ENCODE results near the gene PLCE1.
"Not testable (repeated sequence)": the region's sequence is repeated elsewhere in the genome, so short reads cannot be mapped to it uniquely, and the experiment has no call there.

The PLCE1 gene

DNA sequence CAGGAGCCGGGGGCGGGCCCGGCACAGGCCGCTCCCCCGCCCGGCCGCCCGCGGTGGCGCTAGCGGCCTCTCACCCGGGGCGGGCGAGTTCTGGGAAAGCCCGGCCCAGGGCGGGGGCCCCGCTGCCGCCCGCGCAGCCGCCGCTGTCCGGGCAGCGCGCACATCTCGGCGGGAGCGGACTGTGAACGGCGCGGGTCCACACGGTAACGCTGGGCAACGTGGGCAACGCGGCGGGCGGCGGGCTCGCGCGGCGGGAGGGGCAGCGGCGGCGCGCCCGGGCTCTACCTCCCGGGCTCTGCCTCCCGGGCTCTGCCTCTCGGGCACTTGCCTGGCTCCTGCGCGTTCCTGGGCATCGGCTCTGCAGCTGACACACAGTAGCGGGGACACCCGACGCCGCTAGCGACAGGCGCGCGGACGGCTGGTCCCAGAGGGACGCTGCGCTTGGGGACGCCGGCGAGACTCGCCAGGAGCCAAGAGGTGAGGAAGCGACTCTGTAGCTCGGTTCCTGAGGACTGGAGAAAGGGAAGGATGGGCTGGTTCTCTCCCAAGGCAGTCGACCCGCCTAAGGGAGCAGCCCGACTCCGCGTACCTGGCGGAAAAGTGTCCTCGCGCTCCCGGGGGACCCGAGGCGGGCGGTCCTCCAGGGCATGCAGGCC, at the start of gene PLCE1:
Gene PLCE1, plus strand, starts transcription at position 150 of the 656 bp plus-strand sequence. CDS start 37,116 bp downstream, outside the sequence.
- DNase-seq (ENCODE audit: low read depth in 2 of 2): no peak

DNA sequence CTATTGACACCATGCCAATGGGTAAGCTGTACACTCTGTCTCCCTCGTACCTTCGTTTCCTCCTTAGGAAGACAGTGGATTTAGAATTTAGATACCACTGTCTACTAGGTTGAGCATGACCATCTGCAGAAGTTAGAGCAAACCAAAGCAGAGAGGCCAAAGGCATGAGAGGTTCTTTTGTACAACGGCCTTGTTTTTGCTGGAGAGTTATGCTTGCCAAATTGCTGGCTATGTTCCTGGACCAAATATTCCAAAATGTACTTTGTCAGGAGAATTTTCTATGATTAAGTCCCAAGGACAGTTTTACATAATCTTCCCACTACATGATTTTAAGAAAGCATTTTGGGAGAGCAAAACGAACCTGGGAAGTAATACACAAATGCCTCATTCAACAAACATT, 47.9 kb upstream of the PLCE1 start:
- no peak for DNase-seq (ENCODE audit: low read depth in 2 of 2)

DNA sequence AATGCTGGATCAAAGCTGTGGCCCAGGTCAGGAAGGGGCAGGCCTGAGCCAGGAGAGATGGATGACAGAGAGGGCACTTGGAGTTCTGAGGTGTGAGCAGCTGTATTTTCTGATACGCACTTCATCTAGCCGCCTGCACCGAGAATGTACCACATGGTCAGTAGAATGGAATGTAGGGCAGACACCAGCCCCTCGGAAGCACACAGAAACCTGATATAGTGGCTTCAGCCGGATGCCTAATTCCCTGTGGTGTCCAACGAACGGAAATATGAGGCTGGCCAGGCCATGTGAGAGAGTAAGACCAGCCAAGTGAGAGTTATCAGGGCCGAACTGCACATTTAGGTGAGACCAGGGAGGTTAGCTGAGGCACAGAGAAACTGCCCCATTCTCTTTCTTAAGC, 46.7 kb upstream of the PLCE1 start:
- no peak for DNase-seq (ENCODE audit: low read depth in 2 of 2)

DNA sequence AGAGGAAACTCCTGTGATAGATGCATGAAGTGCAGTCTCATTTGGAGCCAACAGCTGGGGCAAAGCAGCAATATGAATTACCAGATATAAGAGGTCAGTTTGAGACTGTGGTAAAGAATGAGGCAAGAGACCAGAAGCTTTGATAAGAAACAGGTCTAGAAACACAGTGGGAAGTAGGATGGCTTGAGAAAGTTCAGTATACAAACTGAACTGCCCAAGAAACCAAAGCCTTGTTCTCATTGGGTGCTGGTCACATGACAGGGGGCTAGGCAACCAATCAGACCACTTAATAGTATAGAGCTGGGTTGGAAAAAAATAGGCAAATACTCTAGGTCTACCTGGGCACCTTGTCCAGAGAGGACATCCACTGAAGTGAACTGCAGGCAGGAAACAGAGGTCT, 46.2 kb upstream of the PLCE1 start:
- DNase-seq (ENCODE audit: low read depth in 2 of 2): no peak

DNA sequence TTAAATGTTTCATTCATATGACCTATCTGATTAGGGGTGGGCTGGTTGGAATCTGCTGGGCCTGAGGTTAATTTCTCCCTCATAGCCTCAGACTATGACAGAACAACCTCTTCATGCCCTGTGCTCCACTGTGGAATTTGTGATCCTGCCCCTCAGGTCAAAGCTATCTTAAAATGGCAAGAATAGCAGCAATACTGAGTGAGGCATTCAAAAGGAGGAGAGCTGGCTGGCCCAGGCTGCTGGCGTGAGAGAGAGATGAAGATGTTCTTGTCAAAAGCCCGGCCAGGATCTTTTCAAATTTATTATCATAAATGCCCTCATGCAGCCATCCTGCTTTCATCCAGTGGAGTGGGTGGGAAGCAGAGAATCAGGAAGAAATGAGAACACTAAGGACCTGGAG, 41.8 kb upstream of the PLCE1 start:
- DNase-seq (ENCODE audit: low read depth in 2 of 2): no peak

DNA sequence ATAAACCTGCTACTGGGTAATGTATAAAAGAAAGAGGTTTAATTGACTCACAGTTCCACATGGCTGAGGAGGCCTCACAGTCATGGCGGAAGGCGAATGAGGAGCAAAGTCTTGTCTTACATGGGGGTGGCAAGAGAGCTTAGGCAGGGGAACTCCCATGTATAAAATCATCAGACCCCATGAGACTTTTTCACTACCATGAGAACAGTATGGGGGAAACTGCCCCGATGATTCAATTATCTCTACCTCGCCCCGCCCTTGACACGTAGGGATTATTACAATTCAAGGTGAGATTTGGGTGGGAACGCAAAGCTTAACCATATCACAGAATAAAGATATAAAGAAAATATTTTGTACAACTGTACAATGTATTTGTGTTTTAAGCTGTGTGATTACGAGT, 39.4 kb upstream of the PLCE1 start:
- no peak for DNase-seq (ENCODE audit: low read depth in 2 of 2)

DNA sequence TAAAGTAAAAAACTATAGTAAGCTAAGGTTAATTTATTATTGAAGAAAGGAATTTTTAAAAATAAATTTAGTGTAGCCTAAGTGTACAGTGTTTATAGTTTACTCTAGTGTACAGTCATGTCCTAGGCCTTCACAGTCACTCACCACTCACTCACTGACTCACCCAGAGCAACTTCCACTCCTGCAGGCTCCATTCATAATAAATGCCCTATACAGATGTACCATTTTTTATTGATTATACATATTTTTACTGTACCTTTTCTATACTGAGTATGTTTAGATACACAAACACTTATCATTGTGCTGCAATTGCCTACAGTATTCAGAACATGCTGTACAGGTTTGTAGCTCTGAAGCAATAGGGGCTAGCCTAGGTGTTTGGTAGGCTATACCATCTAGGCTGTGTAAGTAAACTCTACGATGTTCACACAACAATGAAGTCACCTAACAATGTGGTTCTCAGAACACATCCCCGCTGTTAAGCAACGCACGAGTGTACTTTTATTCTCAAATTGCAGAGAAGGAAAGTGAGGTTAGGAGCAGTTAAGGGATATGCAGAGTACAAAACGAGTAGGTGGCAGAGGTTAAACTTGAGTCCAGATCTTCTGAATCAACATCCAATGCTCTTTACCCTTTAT, 38.9 kb upstream of the PLCE1 start:
- no peak for DNase-seq (ENCODE audit: low read depth in 2 of 2)

DNA sequence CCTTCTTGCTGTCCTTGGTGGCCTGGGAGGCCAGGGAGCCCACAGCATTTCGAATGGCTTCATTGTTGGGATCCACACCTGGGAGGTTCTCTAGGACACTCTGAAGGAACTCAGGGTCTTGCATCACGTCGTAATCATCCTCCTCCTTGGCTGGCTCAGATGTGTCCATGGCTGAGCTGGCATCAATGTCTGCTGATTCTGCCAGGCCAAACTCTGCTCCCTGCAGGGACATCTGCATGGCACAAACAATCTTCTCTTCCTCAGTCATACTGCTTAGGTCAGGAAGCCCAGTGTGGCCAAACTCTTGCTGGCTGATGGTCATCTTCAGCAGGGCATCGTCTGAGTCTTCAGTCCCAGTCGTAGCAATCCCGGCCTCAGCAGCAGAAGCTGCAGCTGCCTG, 34.9 kb upstream of the PLCE1 start:
- no peak for DNase-seq (ENCODE audit: low read depth in 2 of 2)

DNA sequence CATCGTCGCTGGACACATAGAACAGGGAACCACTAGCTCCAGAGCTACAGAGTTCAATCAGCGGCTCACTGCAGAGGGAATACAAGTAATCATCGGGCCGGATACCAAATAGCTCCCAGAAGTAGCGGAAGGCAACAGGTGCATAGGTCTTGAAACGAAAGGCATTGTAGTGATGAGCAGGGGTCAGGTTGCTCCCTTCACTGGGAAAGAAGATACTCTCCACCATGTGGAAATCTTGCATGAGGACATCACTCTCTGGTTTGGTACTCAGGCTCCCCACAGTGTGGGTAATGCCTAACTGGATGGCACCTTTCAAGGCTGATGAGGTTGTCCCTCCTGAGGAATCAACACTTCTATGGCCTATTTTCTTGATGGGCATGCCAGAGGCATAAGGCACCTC, 32.7 kb upstream of the PLCE1 start:
- not testable (repeated sequence) for DNase-seq (ENCODE audit: low read depth in 2 of 2)

DNA sequence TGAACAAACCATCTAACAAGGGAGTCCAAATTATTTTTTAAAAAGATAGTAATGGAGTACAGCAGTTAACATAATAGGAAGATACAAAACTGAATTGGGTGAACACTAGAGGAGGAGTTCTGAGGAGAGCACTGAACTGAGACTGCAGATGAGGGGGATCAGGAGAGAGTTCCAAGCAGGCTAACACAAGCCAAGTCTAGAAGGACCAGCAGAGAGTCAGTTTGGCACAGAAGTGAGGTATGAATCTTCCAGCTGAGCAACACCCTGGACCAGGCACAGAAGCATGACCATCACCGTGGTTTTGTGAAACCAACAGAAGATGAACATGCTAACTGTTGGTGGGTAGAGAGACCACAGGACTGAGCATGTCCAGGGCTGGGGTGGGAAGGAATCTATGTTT, 30.8 kb upstream of the PLCE1 start:
- DNase-seq (ENCODE audit: low read depth in 2 of 2): no peak

DNA sequence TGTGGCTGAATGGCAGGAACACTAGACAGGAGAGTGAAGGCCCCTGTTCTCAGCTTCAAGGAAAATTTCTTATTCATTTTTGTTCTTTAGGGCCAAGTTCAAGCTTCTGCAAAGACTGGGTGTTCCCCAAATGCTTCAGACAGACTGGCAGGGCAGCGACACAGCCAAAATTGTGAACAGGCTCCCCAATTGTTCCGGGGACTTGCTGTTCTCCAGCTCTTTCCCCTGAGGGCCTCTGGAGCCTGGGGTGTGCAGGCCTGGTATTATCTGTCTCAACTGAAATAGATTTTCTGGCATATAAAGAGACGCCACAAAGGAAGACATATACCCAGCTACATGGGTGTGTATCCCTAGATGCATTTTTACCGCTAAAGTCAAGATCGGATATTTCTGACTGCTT, 30.3 kb upstream of the PLCE1 start:
- DNase-seq (ENCODE audit: low read depth in 2 of 2): no peak

DNA sequence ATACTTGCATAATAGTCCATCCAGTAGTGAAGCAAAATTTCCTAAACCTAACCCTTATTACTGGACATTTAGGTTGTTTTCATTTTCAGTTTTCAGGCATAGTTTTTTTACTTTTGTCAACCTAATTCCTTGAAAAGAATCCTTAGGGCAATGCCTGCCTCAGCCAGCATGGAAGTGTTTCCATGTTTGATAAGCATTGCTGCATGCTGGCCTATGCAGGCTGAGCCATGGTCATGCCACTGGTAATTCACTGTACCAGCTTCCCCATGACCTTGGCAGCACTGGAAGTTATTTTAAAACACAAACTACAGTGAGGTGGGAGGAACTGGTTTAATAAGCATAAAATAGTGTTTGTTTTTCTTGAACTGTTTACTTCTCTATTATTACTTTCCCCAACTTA, 27.8 kb upstream of the PLCE1 start:
- no peak for DNase-seq (ENCODE audit: low read depth in 2 of 2)

DNA sequence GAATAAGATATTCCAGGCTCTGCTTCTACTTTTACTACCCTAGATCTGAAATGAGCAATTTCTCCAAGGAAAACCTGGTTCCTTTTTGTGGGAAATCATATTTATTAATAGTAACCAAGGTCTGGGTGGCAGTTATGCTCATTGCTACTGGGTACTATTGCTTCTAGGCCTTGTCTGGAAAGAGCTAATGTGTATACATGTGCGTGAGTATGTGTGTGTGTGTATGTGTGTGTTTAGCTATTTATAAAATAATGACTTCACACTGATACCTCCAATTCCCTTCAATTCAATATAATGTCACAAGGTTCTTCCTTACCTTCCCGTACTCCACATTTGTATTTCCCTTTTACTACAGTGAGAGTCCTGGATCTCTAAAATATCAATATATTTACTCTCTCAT, 26.0 kb upstream of the PLCE1 start:
- no peak for DNase-seq (ENCODE audit: low read depth in 2 of 2)

DNA sequence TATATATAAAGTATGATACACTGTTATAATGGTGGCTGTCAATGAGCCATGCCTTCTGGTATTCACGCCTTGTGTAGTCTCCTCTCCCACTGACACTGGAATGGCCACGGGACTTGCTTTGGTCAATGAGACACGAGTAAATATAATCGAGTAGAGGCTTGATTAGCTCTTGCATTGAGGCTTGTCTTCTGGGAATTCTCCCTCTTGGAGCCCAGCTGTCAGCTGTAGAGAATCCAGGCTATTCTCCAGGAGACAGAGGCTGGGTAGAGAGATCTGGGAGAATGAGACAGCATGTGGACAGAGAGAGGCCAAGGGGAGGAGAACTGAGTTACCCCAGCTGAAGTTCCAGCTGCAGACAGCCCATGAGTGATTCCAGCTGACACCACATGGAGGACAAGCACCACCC, 25.2 kb upstream of the PLCE1 start:
- DNase-seq (ENCODE audit: low read depth in 2 of 2): no peak

DNA sequence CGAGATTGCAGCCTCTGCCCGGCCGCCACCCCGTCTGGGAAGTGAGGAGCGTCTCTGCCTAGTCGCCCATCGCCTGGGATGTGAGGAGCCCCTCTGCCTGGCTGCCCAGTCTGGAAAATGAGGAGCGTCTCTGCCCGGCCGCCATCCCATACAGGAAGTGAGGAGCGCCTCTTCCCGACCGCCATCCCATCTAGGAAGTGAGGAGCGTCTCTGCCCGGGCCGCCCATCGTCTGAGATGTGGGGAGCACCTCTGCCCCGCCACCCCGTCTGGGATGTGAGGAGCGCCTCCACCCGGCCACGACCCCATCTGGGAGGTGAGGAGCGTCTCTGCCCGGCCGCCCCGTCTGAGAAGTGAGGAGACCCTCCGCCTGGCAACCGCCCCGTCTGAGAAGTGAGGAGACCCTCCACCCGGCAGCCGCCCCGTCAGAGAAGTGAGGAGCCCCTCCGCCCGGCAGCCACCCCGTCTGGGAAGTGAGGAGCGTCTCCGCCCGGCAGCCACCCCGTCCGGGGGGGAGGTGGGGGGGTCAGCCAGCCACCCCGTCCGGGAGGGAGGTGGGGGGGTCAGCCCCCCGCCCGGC, 23.2 kb upstream of the PLCE1 start:
- DNase-seq (ENCODE audit: low read depth in 2 of 2): not testable (repeated sequence)

DNA sequence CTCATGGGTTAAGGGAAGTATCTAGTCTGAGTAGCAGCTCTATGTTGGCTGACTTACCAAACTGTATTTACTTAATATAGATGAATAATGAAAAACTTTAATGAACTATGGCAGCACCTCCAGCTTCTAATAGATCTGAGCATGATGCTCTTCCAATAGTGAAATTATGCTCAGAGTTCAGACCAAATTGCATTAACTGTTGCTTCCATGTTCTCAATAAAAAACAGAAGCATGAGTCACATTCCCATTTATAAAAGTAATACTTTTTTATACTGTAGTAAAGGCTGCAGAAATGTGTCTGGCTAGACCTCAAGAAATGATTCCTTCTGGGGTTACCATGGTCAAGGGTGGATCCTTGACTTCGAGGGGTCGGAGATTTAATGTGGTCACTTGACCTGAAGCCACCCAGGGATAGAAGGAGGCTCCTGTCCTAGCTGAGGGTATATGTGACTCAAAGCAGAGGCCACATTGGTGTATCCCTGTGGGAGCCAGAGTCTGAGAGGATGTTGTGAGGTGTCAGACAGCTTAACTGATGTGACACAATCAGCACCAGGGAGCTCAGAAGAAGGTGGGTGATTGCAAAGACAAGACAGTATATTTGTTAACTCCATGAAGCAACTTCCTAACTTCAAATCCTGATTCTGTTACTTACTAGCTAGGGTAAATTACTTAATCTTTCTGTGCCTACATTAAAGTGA, 19.8 kb upstream of the PLCE1 start:
- no peak for DNase-seq (ENCODE audit: low read depth in 2 of 2)

DNA sequence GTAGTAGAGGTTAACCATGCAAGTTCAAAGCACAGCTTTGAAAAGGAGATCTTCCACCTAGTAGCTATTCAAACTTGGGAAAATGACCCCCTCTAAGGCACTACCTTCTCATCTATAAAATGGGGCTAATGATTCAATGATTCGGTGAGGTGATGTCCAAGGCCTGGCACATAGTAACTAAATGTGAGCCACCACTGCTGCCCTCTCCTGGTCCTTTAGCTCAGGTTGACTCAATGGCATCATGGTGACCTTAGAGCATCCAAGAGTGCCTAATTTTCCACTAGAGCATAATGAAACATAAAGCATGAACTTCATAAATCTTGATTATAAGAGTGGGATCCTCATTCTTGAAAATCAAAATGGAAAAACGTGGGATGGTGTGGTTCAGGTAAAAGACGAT, 16.3 kb upstream of the PLCE1 start:
- no peak for DNase-seq (ENCODE audit: low read depth in 2 of 2)

DNA sequence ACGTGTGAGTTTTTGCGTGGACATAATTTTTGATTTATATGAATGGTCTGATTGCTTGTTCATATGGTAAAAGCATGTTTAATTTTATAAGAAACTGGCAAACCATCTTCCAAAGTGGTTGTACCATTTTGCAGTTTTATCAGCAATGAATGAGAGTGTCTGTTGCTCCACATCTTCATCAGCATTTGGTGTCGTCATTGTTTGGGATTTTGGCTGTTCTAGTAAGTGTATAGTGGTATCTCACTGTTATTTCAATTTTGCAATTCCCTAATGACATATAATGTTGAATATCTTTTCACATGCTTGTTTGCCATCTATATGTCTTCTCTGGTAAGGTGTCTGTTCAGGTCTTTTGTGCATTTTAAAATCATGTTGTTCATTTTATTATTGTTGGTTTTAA, 13.2 kb upstream of the PLCE1 start:
- DNase-seq (ENCODE audit: low read depth in 2 of 2): no peak

DNA sequence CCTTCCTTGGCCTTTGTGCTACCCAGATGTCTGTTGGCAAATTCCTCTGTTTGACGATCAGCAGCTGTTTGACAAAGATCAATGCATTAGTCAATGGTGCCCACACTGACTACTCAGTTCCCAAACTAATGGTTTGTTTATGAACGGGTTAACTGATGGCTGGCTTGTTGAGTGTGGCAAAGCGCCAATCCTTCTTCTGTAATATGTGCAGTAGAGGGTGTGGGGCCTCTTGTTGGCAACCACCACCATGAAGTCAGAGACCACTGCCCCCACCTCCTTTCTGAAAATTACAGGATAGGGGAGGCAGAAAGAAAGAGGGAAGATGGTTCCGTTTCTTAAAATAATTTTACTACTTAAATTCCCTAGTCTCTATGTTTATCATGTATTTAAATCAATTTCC, 2.6 kb upstream of the PLCE1 start:
- DNase-seq (ENCODE audit: low read depth in 2 of 2): no peak

DNA sequence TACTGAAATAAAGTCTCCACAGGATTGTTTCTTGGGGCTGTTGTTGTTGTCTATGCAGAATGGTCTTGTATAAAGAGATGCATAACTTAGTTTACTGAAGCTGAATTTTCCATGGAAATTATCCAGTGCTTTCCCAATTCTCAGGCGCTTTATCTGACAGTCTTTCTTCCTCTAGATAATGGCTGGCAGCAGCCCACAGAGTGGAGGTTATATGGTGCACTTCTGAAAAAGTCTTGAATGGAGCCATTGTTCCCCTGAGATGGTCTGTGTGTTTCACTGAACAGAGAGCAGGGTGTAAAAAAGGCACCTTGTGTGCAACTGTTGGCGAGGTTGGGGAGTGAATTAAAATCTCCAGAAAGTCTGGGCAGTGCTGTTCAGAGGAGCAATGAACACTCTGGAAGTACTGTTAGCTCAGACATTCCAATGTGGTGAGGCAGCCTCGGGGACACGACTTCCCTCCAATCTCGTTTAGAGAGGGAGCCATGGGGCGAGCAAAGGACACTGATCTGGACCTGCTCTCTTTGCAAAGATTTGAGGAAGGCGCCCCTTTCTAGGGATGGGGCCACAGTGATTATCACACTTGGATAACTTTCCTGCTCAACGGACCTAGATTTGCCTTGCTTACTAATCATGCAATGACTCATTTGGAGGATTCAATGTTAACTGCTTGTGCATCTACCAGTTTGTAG, 2.0 kb upstream of the PLCE1 start:
- no peak for DNase-seq (ENCODE audit: low read depth in 2 of 2)

DNA sequence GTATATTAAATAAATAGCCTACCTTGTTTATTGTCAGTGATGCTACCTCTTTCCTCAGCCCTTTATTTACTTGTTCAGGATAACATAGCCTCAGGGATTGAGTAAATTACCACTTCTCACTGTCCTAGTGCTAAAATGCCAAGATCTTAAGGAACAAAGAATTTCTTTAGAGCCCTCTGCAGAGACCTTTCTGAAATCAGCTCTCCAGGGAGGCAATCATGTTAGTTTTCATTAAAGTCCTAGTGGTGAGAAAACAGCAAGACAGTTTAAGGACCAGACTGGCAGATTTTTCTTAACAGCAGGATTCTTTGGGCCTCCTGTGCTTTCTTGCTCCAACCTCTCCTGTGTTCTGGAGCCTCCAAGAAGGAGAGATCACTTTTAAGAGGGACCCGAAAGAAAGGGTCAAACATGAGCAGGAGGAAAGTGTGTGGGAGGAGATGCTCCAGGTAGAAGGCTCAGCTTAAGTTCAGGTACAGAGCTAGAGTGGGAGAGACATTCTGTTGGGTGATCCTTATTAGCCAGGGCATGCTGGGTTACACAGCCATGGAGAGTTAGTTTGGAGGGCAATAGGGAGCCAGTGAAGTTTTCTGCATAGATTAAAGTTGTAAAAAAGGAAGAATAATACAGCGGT, 1.2 kb upstream of the PLCE1 start:
- DNase-seq (ENCODE audit: low read depth in 2 of 2): no peak

DNA sequence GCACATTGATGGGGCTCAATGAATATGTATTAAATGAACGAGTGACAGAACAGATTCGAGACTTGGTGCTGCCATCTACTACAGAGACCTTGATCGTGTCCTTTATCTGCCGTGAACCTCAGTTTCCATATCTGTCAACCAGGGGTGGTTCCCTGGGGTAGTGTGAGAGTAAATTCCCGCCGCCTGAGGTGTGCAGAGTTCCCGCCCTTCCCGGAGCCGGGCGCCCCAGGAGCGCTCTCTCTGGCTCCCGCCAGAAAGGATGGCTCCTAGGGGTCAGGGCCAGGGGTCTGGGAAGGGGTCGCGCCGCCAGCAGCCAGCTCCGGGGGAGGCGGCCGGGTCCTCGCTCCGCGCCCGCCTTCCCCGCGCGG, 333 bp upstream of the PLCE1 start:
- DNase-seq (ENCODE audit: low read depth in 2 of 2): no peak

Measured in stimulated activated CD4-positive, alpha-beta T cell treated with anti-CD3 and anti-CD28 coated beads, Interleukin-4, amount 100 ng/mL, for 48 hours (primary cell).